Panc1 (cell line): ENCODE data around the gene HSBP1L1. TPM values are rescaled to one million over a fixed set of nuclear protein-coding genes. Genes with fewer than 3 reads are reported as not detected.
"Not testable (repeated sequence)": the region's sequence is repeated elsewhere in the genome, so short reads cannot be mapped to it uniquely, and the experiment has no call there.

Source experiments
- ATAC-seq: fragments of 200-7000 bp; cut with Tn5 transposase; 2 replicates; pipeline ENCODE4 v1.9.1; 2020; ENCODE audit warnings: mild to moderate bottlenecking, moderate library complexity
- BruUV-seq: library from RNA; stranded (reverse); fragments of 400-500 nt; replicated peaks from 2 replicates; lab custom pipeline; 2021; lab: Mats Ljungman, UMichigan
- CTCF ChIA-PET: fragments of 300-600 bp; sonication (Branson Sonifier 250); formaldehyde crosslinking; loops from one replicate; lab custom pipeline; 2022; ENCODE audit warnings: antibody characterized with exemption; lab: Charles Lee
- POLR2A ChIA-PET: fragments of 300-600 bp; sonication (Branson Sonifier 250); formaldehyde crosslinking; loops from one replicate; lab custom pipeline; 2022; ENCODE audit warnings: antibody characterized with exemption; lab: Charles Lee
- DNase-seq: peaks from one replicate; pipeline ENCODE4 v3.0.0-alpha.2; 2010; ENCODE audit warnings: low read depth, low spot score
- H3K27ac ChIP-seq: 2 replicates; pipeline ENCODE4 v1.5.1; 2011; ENCODE audit warnings: mild to moderate bottlenecking, low read length, inconsistent platforms
- H3K27me3 ChIP-seq: fragments of 200-500 bp; sonication (Bioruptor generic); 2 replicates; pipeline ENCODE4 v1.6.0; 2014; ENCODE audit warnings: low read length, inconsistent platforms; ENCODE audit not compliant: control insufficient read depth, insufficient read depth
- H3K36me3 ChIP-seq: fragments of 200-500 bp; sonication (Bioruptor generic); 2 replicates; pipeline ENCODE4 v1.5.1; 2014; ENCODE audit warnings: inconsistent platforms, mild to moderate bottlenecking, low read length, moderate library complexity; ENCODE audit not compliant: control insufficient read depth, insufficient read depth
- H3K4me1 ChIP-seq: 2 replicates; pipeline ENCODE4 v1.5.1; 2011; ENCODE audit warnings: inconsistent platforms, mild to moderate bottlenecking, low read length, moderate library complexity; ENCODE audit not compliant: control insufficient read depth, insufficient read depth
- H3K4me3 ChIP-seq, 2 experiments: 2 replicates each; pipeline ENCODE4 v1.5.1; 2011 to 2012; ENCODE audit warnings: low read depth in 2 of 2, low read length in 2 of 2, mild to moderate bottlenecking in 2 of 2, inconsistent platforms in 1 of 2, moderate library complexity in 1 of 2
- H3K9me3 ChIP-seq: fragments of 200-500 bp; sonication (Bioruptor generic); 2 replicates; pipeline ENCODE4 v1.5.1; 2014; ENCODE audit warnings: low read depth, mild to moderate bottlenecking, inconsistent platforms, low read length, moderate library complexity; ENCODE audit not compliant: control insufficient read depth, insufficient read depth
- POLR2AphosphoS5 ChIP-seq: IDR thresholded peaks from 2 replicates; pipeline ENCODE4 v1.6.1; 2012; ENCODE audit warnings: mild to moderate bottlenecking, low read depth, low read length, moderate library complexity
- REST ChIP-seq, 2 experiments: IDR thresholded peaks; 2 replicates each; pipeline ENCODE4 v1.6.1; 2011 to 2012; ENCODE audit warnings: low read depth in 2 of 2, control low read depth in 1 of 2, low read length in 1 of 2, mild to moderate bottlenecking in 1 of 2, moderate library complexity in 1 of 2; ENCODE audit not compliant: insufficient read depth in 1 of 2
- SIN3A ChIP-seq: IDR thresholded peaks from 2 replicates; pipeline ENCODE4 v1.6.1; 2012; ENCODE audit warnings: low read depth, mild to moderate bottlenecking, low read length, moderate library complexity, borderline replicate concordance; ENCODE audit not compliant: insufficient read depth
- TCF7L2 ChIP-seq: IDR thresholded peaks from 2 replicates; pipeline ENCODE4 v1.6.1; 2011; ENCODE audit warnings: mild to moderate bottlenecking, low read depth, low read length, inconsistent platforms
- in situ Hi-C: cut with HindIII; loops from 2 replicates; pipeline ENCODE4 v1.10.0; 2016; ENCODE audit warnings: low sequenced_read_pairs, low pct_unique_long_range_greater_than_20kb
- intact Hi-C: fragments of 100-400 bp; cut with micrococcal nuclease; formaldehyde crosslinking; loops from one replicate; pipeline ENCODE4 v1.10.0; 2022; ENCODE audit not compliant: unreplicated experiment
- total RNA-seq: library from RNA; stranded (reverse); gene quantifications from one replicate; pipeline ENCODE4 v1.2.1, GENCODE V29; 2021; ENCODE audit not compliant: unreplicated experiment
- TF ChIP-seq, protein P1 (sequence below): fragments of 450-650 bp; IDR thresholded peaks from 2 replicates; pipeline ENCODE4 v1.5.1; 2017; ENCODE audit warnings: mild to moderate bottlenecking

HSBP1L1 gene
- total RNA-seq, 1 experiment from 2014 or later, result 45.4 TPM

DNA sequence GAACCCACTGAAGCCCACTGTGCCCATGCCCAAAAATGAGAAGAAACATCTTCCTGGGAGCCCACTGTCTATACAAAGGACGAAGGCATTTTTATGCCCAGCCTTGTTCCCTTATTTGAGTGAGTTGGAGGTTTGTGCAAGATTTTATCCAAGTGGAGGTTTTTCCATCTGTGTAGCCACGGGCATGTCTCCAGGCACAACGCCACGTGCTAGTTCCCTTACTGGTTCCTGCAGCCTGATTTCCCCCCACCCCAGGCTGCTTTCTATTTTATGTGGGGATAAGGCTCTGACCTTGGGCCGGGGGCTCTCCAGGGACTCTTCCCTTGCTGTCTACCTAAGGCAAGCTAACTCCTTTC lies 46.1 kb downstream of the HSBP1L1 start:
- Histone ChIP-seq H3K4me3 (no peak overlapping the region), H3K9me3 (no peaks in the 10 kb centered on the region), H3K27me3 (no peaks in the 10 kb centered on the region), H3K36me3 (no peaks in the 10 kb centered on the region), H3K27ac (0 out of 2 replicates have a peak overlapping the region, but pooled peaks have one; percentile 12), H3K4me1 (peaks cover 6% of the 10 kb centered on the region; the same call in 1 of the 2 replicates)
- DNase-seq (no peak), ATAC-seq (peak; percentile 50)
- POLR2A ChIA-PET, result no interaction called here
- CTCF ChIA-PET, result interaction anchor here (0.6 kb wide), 1 partner anchor 18 kb away, joined by 7 read pairs; no protein-coding TSS in a partner anchor
- no TSS peak for BruUV-seq
- intact Hi-C loops (no loop called here), in situ Hi-C loops (no loop called here)
- TF ChIP-seq POLR2AphosphoS5, result no peak
- TF ChIP-seq REST (IDR thresholded peaks at IDR 0.05; ENCODE audit: insufficient read depth in 1 of 2, low read depth in 2 of 2, low read length in 1 of 2), result no peak
- no peak for TF ChIP-seq TCF7L2
- TF ChIP-seq, protein P1, sequence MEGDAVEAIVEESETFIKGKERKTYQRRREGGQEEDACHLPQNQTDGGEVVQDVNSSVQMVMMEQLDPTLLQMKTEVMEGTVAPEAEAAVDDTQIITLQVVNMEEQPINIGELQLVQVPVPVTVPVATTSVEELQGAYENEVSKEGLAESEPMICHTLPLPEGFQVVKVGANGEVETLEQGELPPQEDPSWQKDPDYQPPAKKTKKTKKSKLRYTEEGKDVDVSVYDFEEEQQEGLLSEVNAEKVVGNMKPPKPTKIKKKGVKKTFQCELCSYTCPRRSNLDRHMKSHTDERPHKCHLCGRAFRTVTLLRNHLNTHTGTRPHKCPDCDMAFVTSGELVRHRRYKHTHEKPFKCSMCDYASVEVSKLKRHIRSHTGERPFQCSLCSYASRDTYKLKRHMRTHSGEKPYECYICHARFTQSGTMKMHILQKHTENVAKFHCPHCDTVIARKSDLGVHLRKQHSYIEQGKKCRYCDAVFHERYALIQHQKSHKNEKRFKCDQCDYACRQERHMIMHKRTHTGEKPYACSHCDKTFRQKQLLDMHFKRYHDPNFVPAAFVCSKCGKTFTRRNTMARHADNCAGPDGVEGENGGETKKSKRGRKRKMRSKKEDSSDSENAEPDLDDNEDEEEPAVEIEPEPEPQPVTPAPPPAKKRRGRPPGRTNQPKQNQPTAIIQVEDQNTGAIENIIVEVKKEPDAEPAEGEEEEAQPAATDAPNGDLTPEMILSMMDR, result no peak
- no peak for TF ChIP-seq SIN3A

- CTCF ChIA-PET, result not testable (repeated sequence)
These were observed 47.2 kb downstream of the HSBP1L1 start for GRCh38 chr18:80011496-80012137.

GRCh38 chr18:80012714-80013113 lies 48.3 kb downstream of the HSBP1L1 start:
- Histone ChIP-seq H3K36me3 (no peaks in the 10 kb centered on the region), H3K27ac (no peak overlapping the region), H3K4me1 (peaks cover 6% of the 10 kb centered on the region; the same call in 1 of the 2 replicates), H3K27me3 (no peaks in the 10 kb centered on the region), H3K4me3 (no peak overlapping the region), H3K9me3 (no peaks in the 10 kb centered on the region)
- ChIA-PET CTCF (no interaction called here), POLR2A (no interaction called here)
- intact Hi-C loops, result no loop called here
- ATAC-seq, result no peak
- DNase-seq, result no peak
- BruUV-seq, result no TSS peak
- in situ Hi-C loops, result no loop called here
- TF ChIP-seq SIN3A (no peak), POLR2AphosphoS5 (no peak), TCF7L2 (no peak), REST (IDR thresholded peaks at IDR 0.05; ENCODE audit: insufficient read depth in 1 of 2, low read depth in 2 of 2, low read length in 1 of 2) (no peak)
- TF ChIP-seq, protein P1, result no peak

More at GRCh38 chr18:80011496-80012137, 47.2 kb downstream of the HSBP1L1 start:
- H3K27me3 ChIP-seq, H3K27ac ChIP-seq, intact Hi-C loops, POLR2A ChIA-PET, BruUV-seq, H3K9me3 ChIP-seq, DNase-seq, in situ Hi-C loops, H3K36me3 ChIP-seq, ATAC-seq, H3K4me3 ChIP-seq, H3K4me1 ChIP-seq: not testable (repeated sequence)
